Neuronal stem cell (in vitro differentiated cells): ENCODE results near the gene THBD.
A peak's percentile ranks its signal among the peaks of the same experiment; 100 is the strongest.

Source experiments
- DNase-seq: peaks from one replicate; pipeline ENCODE4 v3.0.0-alpha.2; 2013; ENCODE audit warnings: low spot score
- H2AFZ ChIP-seq: one replicate; pipeline ENCODE4 v1.6.1; 2013; ENCODE audit warnings: mild to moderate bottlenecking, low read length, inconsistent platforms
- H2AK5ac ChIP-seq: 2 replicates; pipeline ENCODE4 v1.6.1; 2013; ENCODE audit warnings: low read depth, mild to moderate bottlenecking, inconsistent platforms, low read length, moderate library complexity, mixed read lengths
- H2BK120ac ChIP-seq: 2 replicates; pipeline ENCODE4 v1.6.1; 2013; ENCODE audit warnings: low read depth, mild to moderate bottlenecking, inconsistent platforms, low read length, moderate library complexity, mixed read lengths
- H2BK12ac ChIP-seq: one replicate; pipeline ENCODE4 v1.6.1; 2013; ENCODE audit warnings: low read length, inconsistent platforms
- H2BK15ac ChIP-seq: 2 replicates; pipeline ENCODE4 v1.6.1; 2013; ENCODE audit warnings: mild to moderate bottlenecking, low read length, inconsistent platforms, mixed read lengths
- H2BK5ac ChIP-seq: one replicate; pipeline ENCODE4 v1.6.1; 2013; ENCODE audit warnings: inconsistent platforms, mild to moderate bottlenecking, low read length, moderate library complexity
- H3K14ac ChIP-seq: one replicate; pipeline ENCODE4 v1.6.1; 2013; ENCODE audit warnings: low read length, inconsistent platforms
- H3K18ac ChIP-seq: 2 replicates; pipeline ENCODE4 v1.6.1; 2013; ENCODE audit warnings: low read length, inconsistent platforms
- H3K23ac ChIP-seq: 2 replicates; pipeline ENCODE4 v1.6.1; 2013; ENCODE audit warnings: low read depth, mild to moderate bottlenecking, mixed read lengths, low read length, inconsistent platforms; ENCODE audit not compliant: poor library complexity
- H3K27ac ChIP-seq: replicated peaks from 3 replicates; pipeline ENCODE4 v1.5.1; 2013; ENCODE audit warnings: low read length, inconsistent platforms
- H3K27me3 ChIP-seq, 3 experiments: 2 replicates each; pipeline ENCODE4 v1.6.1; 2013; ENCODE audit warnings: low read length in 3 of 3, mild to moderate bottlenecking in 2 of 3, inconsistent platforms in 1 of 3, low read depth in 1 of 3, mixed read lengths in 1 of 3, moderate library complexity in 1 of 3; ENCODE audit not compliant: control insufficient read depth in 3 of 3, insufficient read depth in 3 of 3
- H3K36me3 ChIP-seq, 2 donors: replicated peaks in 1 of 2; 2 replicates each; pipeline ENCODE4 v1.6.1; 2013; ENCODE audit warnings: low read length in 2 of 2; ENCODE audit not compliant: control insufficient read depth in 2 of 2, insufficient read depth in 2 of 2
- H3K4ac ChIP-seq: 2 replicates; pipeline ENCODE4 v1.6.1; 2013; ENCODE audit warnings: inconsistent platforms, mild to moderate bottlenecking, low read length, moderate library complexity
- H3K4me1 ChIP-seq, 2 donors: 1 replicate in 1 of 2; 2 replicates in 1 of 2; pipeline ENCODE4 v1.6.1; 2013; ENCODE audit warnings: low read length in 2 of 2, low read depth in 1 of 2; ENCODE audit not compliant: control insufficient read depth in 2 of 2, insufficient read depth in 1 of 2
- H3K4me2 ChIP-seq: one replicate; pipeline ENCODE4 v1.6.1; 2013; ENCODE audit warnings: mild to moderate bottlenecking, low read length, inconsistent platforms; ENCODE audit not compliant: insufficient read depth, poor library complexity, severe bottlenecking
- H3K4me3 ChIP-seq, 2 donors: 2 replicates each; pipeline ENCODE4 v1.5.1; 2013; ENCODE audit warnings: low read length in 2 of 2, mild to moderate bottlenecking in 2 of 2, inconsistent platforms in 1 of 2, moderate library complexity in 1 of 2
- H3K79me1 ChIP-seq: one replicate; pipeline ENCODE4 v1.6.1; 2013; ENCODE audit warnings: low read depth, mild to moderate bottlenecking, inconsistent platforms, low read length, moderate library complexity
- H3K9ac ChIP-seq: one replicate; pipeline ENCODE4 v1.6.1; 2013; ENCODE audit warnings: mild to moderate bottlenecking, low read depth, low read length, inconsistent platforms; ENCODE audit not compliant: poor library complexity
- H3K9me3 ChIP-seq, 2 donors: replicated peaks in 1 of 2; 2 replicates each; pipeline versions ENCODE3 to v1.6.1; 2013; ENCODE audit warnings: low read length in 2 of 2, mild to moderate bottlenecking in 2 of 2, inconsistent platforms in 1 of 2, low read depth in 1 of 2, mixed read lengths in 1 of 2, moderate library complexity in 1 of 2; ENCODE audit not compliant: control insufficient read depth in 2 of 2, insufficient read depth in 1 of 2
- H4K8ac ChIP-seq: one replicate; pipeline ENCODE4 v1.6.1; 2013; ENCODE audit warnings: low read depth, mild to moderate bottlenecking, inconsistent platforms, low read length, moderate library complexity
- H4K91ac ChIP-seq: one replicate; pipeline ENCODE4 v1.6.1; 2013; ENCODE audit warnings: low read length, low read depth, mild to moderate bottlenecking, inconsistent platforms; ENCODE audit not compliant: poor library complexity
- WGBS, 2 donors: extraction: QIAGEN DNeasy Blood & Tissue Kit; methylation state at CpG; one replicate each; pipeline ENCODE4 v1.1.7; 2013; ENCODE audit warnings: missing lambda C conversion rate in 2 of 2, mixed read lengths in 1 of 2; ENCODE audit not compliant: insufficient read length in 2 of 2, insufficient replicate concordance in 1 of 2; ENCODE audit errors: extremely low coverage in 2 of 2; 5-methylcytosine and 5-hydroxymethylcytosine counted together

The THBD gene

GRCh38 chr20:23035731-23036130 is 13.7 kb downstream of the THBD start:
- no CpG with 5 or more reads among the region's 41 CpGs for WGBS, 2 donors
- Histone ChIP-seq H3K23ac (peak overlapping the region; percentile 89), H3K4me3 (peak overlapping the region in 1 of 2 donors; percentile 74)

GRCh38 chr20:23034721-23035671 is 14.5 kb downstream of the THBD start, which contains the start of gene SSTR4:
Gene SSTR4, plus strand, starts transcription at chr20:23035312. Its CDS starts 172 bp downstream, at chr20:23035484.
- Histone ChIP-seq H2AK5ac (peak within 1 kb of the TSS; percentile 22), H3K4me2 (peak within 1 kb of the TSS; percentile 89), H3K4me3 (peak within 1 kb of the TSS in 1 of 2 donors; percentile 74), H2BK15ac (peak within 1 kb of the TSS; percentile 7), H2BK12ac (no peak within 1 kb of the TSS), H2BK5ac (no peak within 1 kb of the TSS), H3K27me3 (peaks cover 4 to 38% (median 11%) of the 10 kb centered on the region in 3 experiments), H3K4ac (no peak within 1 kb of the TSS), H3K79me1 (no peaks in the 10 kb centered on the region), H3K9me3 (no peaks in the 10 kb centered on the region), H3K18ac (peak within 1 kb of the TSS; percentile 62), H3K4me1 (peaks cover 0 to 3% of the 10 kb centered on the region in 2 donors), H3K23ac (peak within 1 kb of the TSS; percentile 89), H3K27ac (no peak within 1 kb of the TSS), H4K8ac (no peak within 1 kb of the TSS), H3K14ac (peak within 1 kb of the TSS; percentile 90), H4K91ac (no peak within 1 kb of the TSS), H2AFZ (no peak within 1 kb of the TSS), H2BK120ac (no peak within 1 kb of the TSS), H3K9ac (peak within 1 kb of the TSS; percentile 56), H3K36me3 (no peaks in the 10 kb centered on the region)
- WGBS, 2 donors = no CpG with 5 or more reads among the region's 83 CpGs
- no peak for DNase-seq

More at GRCh38 chr20:23035731-23036130, 13.7 kb downstream of the THBD start:
- Histone ChIP-seq H3K27me3 (peaks cover 4 to 40% (median 11%) of the 10 kb centered on the region in 3 experiments), H3K79me1 (no peaks in the 10 kb centered on the region), H3K4ac (no peak overlapping the region), H3K9ac (peak overlapping the region; percentile 56), H3K4me2 (no peak overlapping the region), H3K18ac (peak overlapping the region; percentile 62), H2BK12ac (no peak overlapping the region), H3K14ac (peak overlapping the region; percentile 90), H3K36me3 (no peaks in the 10 kb centered on the region), H3K4me1 (peaks cover 0 to 3% of the 10 kb centered on the region in 2 donors), H4K8ac (no peak overlapping the region), H4K91ac (no peak overlapping the region), H3K9me3 (no peaks in the 10 kb centered on the region), H3K27ac (no peak overlapping the region), H2BK5ac (no peak overlapping the region), H2AK5ac (peak overlapping the region; percentile 22), H2BK15ac (no peak overlapping the region), H2AFZ (no peak overlapping the region), H2BK120ac (no peak overlapping the region)
- DNase-seq = no peak

DNA sequence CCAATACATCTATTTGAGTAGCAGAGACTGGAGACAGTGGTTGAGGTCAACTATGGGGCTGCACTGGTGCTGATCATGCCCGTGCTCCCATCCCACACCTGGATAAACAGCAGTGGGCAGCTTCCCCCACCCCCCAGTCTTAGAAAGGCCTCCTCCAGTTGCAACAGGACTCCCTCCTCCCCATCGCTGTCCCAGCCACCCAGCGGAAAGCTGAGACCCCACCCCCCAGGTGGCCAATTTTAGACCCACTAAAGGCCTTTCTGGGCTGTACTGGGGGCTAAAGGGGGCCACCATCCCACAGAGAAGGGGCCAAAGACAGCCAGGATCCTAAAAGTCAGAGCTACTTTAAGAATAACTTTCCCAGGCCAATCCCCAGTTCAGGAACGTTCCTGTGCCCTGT is 15.6 kb downstream of the THBD start:
- no peak overlapping the region for H2BK120ac ChIP-seq
- no peak overlapping the region for H4K91ac ChIP-seq
- no peak overlapping the region for H3K9ac ChIP-seq
- no peak overlapping the region for H3K23ac ChIP-seq
- no peak overlapping the region for H3K27ac ChIP-seq
- H3K14ac ChIP-seq = no peak overlapping the region
- H3K79me1 ChIP-seq = no peaks in the 10 kb centered on the region
- H2BK12ac ChIP-seq = no peak overlapping the region
- no peak overlapping the region for H4K8ac ChIP-seq
- H3K4me1 ChIP-seq = peaks cover 0 to 3% of the 10 kb centered on the region in 2 donors
- H2BK5ac ChIP-seq = no peak overlapping the region
- no peak overlapping the region for H2AFZ ChIP-seq
- H3K18ac ChIP-seq = no peak overlapping the region
- no peaks in the 10 kb centered on the region for H3K36me3 ChIP-seq
- H3K4me3 ChIP-seq = no peak overlapping the region
- peaks cover 4 to 37% (median 6%) of the 10 kb centered on the region in 3 experiments for H3K27me3 ChIP-seq
- H2AK5ac ChIP-seq = no peak overlapping the region
- H2BK15ac ChIP-seq = peak overlapping the region; percentile 7
- H3K4me2 ChIP-seq = no peak overlapping the region
- no peaks in the 10 kb centered on the region for H3K9me3 ChIP-seq
- no peak overlapping the region for H3K4ac ChIP-seq
- no CpG with 5 or more reads among the region's 4 CpGs for WGBS, 2 donors
- no peak for DNase-seq

GRCh38 chr20:23032750-23033078 is 16.8 kb downstream of the THBD start:
- Histone ChIP-seq H3K4ac (no peak overlapping the region), H2BK15ac (no peak overlapping the region), H3K79me1 (no peaks in the 10 kb centered on the region), H3K4me2 (no peak overlapping the region), H3K18ac (no peak overlapping the region), H3K9ac (no peak overlapping the region), H2BK5ac (no peak overlapping the region), H2BK120ac (no peak overlapping the region), H3K14ac (no peak overlapping the region), H2AK5ac (no peak overlapping the region), H3K27me3 (peaks cover 4 to 35% (median 6%) of the 10 kb centered on the region in 3 experiments), H3K27ac (no peak overlapping the region), H3K36me3 (no peaks in the 10 kb centered on the region), H3K9me3 (no peaks in the 10 kb centered on the region), H3K4me1 (peaks cover 0 to 3% of the 10 kb centered on the region in 2 donors), H4K91ac (no peak overlapping the region), H4K8ac (no peak overlapping the region), H2AFZ (peak overlapping the region; percentile 29), H3K4me3 (no peak overlapping the region), H2BK12ac (no peak overlapping the region), H3K23ac (no peak overlapping the region)
- no CpG with 5 or more reads among the region's 5 CpGs for WGBS, 2 donors
- DNase-seq = no peak
